Measurements from ENCODE around the gene GPR176.

GPR176 gene

DNA sequence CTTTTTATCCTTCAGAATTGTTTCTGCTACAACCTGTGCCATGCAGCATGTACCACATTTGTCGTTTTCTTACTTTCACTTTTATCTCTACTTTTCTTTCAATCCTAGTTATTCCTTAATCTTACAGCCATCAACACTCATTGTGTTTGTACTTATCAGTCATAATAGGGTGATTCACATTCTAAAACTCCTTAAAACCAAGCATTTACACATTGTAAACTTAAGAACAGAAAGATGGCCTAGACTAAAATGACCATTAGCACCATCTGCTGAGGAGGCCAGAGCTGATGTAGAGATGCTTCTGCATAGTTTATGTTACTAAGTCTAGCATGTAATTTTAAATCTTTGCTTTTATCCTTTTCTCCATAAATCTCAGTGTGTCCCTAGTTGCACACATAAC is 39.3 kb upstream of the GPR176 start:
- no peak for TF ChIP-seq CTCF (IDR thresholded peaks at IDR 0.05; ENCODE audit: extremely low read depth, missing control alignments)
- DNase-seq (ENCODE audit: low spot score) = no peak

GRCh38 chr15:39957481-39957880 is 37.4 kb upstream of the GPR176 start:
- no peak for TF ChIP-seq CTCF (IDR thresholded peaks at IDR 0.05; ENCODE audit: extremely low read depth, missing control alignments)
- no peak for DNase-seq (ENCODE audit: low spot score)

- TF ChIP-seq CTCF (IDR thresholded peaks at IDR 0.05; ENCODE audit: extremely low read depth, missing control alignments) = no peak
- DNase-seq (ENCODE audit: low spot score) = no peak
Measured at GRCh38 chr15:39953521-39953920, 33.5 kb upstream of the GPR176 start.

DNA sequence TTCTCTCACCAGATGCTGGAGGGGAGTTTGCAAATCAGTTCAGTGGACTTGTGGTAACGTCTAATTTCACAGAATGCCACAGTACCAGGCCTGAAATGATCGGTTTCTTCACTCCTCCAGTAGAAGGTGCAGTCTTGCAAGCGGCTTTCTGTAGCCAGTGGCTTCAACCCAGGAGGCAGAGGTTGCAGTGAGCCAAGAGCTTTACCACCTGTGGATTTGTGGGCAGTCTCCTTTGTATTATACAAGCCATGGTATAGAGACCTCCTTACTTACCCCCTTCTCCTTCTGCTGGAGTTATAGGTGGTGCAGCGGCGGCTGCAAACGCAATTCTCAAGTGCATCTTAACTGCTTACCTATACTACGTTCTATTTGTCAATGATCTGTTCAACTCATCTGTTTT is 31.5 kb upstream of the GPR176 start:
- no peak for DNase-seq (ENCODE audit: low spot score)
- TF ChIP-seq CTCF (IDR thresholded peaks at IDR 0.05; ENCODE audit: extremely low read depth, missing control alignments) = no peak

- DNase-seq (ENCODE audit: low spot score) = no peak
Measured at GRCh38 chr15:39948817-39949216, 28.8 kb upstream of the GPR176 start.

DNA sequence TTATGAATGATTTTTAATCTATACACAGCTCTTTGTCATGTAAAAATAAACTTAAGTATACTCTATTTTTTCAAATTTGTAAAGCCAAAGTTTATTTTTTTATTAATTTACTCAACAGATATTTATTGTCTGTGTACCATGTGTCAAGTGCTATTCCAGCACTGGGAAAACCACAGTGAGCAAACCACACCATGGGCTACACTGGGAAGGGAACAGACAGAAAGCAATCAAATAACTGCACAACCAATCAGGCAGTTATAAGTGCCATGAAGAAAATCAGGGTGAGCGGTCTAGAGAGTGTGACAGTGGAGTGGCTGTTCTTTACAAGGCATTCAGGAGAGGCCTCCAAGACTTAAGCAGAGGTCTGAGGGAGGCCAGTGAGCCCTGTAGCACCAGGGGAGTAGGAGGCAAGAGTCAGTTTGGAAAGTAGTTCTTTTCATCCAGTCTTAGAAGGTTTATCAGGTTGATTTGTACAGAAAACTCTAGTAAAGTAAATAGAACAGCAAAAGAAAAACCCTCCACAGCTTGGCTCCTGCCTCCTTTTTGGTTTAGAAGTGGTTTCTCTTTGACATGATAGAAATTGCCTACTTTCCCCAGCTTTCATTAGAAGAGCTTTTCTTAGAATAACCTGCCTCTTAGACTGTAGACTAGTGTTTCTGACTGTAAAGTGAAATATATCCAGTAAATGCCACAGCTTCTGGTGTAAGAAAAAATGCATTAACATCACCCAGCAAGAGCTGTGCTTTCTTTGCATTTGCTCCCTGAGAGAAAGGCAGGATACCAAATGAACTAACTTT is 27.5 kb upstream of the GPR176 start:
- no peak for TF ChIP-seq CTCF (IDR thresholded peaks at IDR 0.05; ENCODE audit: extremely low read depth, missing control alignments)
- no peak for DNase-seq (ENCODE audit: low spot score)

More at GRCh38 chr15:39948817-39949216, 28.8 kb upstream of the GPR176 start:
- TF ChIP-seq CTCF (IDR thresholded peaks at IDR 0.05; ENCODE audit: extremely low read depth, missing control alignments) = no peak

DNA sequence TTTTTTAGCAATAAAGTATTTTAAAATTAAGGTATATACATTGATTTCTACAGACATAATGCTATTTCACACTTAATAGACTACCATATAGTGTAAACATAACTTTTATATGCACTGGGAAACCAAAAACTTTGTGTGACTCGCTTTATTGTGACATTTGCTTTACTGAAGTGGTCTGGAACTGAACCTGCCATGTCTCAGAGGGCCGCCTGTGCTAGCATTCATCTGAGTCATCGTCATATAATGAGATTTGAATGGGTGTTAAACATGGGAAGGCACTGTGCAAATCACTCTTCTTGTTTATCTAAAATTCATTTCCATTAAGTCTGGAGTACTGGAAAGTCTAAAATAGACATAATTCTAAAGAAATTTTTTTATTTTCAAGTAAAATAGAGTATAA is 26.8 kb upstream of the GPR176 start:
- TF ChIP-seq CTCF (IDR thresholded peaks at IDR 0.05; ENCODE audit: extremely low read depth, missing control alignments) = no peak
- DNase-seq (ENCODE audit: low spot score) = no peak
